Tibial artery (tissue), 4 donors: Measurements from ENCODE around the gene C1orf35.

ENCODE experiments used
- DNase-seq, 2 donors: peaks; one replicate each; pipeline ENCODE4 v3.0.0-alpha.2; 2019
- H3K27ac ChIP-seq, 2 donors: fragments of 200-600 bp; sonication (generic) in 1 of 2; 1 replicate in 1 of 2; 2 replicates in 1 of 2; pipeline ENCODE4 v1.5.1; 2018 to 2019; ENCODE audit warnings: mild to moderate bottlenecking in 1 of 2
- H3K27me3 ChIP-seq, 2 donors: fragments of 200-600 bp; sonication (generic) in 1 of 2; one replicate each; pipeline versions ENCODE4 v1.5.1 to v1.6.0; 2016 to 2019
- H3K36me3 ChIP-seq, 3 donors: fragments of 200-600 bp; sonication (generic) in 2 of 3; one replicate each; pipeline ENCODE4 v1.5.1; 2016 to 2019; ENCODE audit warnings: mild to moderate bottlenecking in 2 of 3
- H3K4me1 ChIP-seq, 4 donors: fragments of 200-600 bp; sonication (generic) in 2 of 4; 1 replicate in 3 of 4; 2 replicates in 1 of 4; pipeline ENCODE4 v1.5.1; 2016 to 2019
- H3K4me3 ChIP-seq, 2 donors: fragments of 200-600 bp; sonication (generic) in 1 of 2; 1 replicate in 1 of 2; 2 replicates in 1 of 2; pipeline ENCODE4 v1.5.1; 2018 to 2019; ENCODE audit warnings: mild to moderate bottlenecking in 2 of 2
- H3K9me3 ChIP-seq, 3 donors: fragments of 200-600 bp; sonication (generic) in 1 of 3; one replicate each; pipeline ENCODE4 v1.5.1; 2016 to 2019
- intact Hi-C: fragments of 100-400 bp; cut with DNase I; formaldehyde crosslinking; loops from one replicate; pipeline ENCODE4 v1.15.0; 2023; ENCODE audit warnings: low total_unique reads
- TF ChIP-seq, protein P1 (sequence below), 2 experiments: fragments of 200-600 bp in 1 of 2; fragments of 450-650 bp in 1 of 2; IDR thresholded peaks; one replicate each; pipeline ENCODE4 v1.5.1; 2017 to 2019; ENCODE audit warnings: antibody characterized with exemption in 2 of 2, mild to moderate bottlenecking in 1 of 2, moderate library complexity in 1 of 2

Gene C1orf35

DNA sequence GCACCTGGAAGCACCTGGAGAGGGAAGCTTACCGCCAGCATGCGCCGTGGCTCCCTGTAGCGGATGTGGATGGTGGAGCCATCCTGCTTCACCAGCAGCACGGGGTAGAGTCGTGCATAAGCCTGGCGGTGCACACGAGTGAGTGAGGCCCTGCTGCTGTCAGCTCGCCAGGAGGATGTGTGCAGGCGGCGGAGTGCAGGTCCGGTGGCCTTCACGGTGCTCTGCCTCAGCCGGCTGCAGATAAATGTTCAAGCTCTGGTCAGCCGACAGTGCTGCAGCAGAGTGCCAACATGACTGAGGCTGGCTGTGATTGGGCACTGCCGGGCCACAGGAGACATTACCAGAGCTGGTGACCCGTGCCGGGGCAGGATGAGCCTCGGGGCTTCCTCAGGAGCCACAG lies 4.5 kb upstream of the C1orf35 start:
- H3K27ac ChIP-seq = no peak overlapping the region
- no peak for DNase-seq
- TF ChIP-seq, protein P1, sequence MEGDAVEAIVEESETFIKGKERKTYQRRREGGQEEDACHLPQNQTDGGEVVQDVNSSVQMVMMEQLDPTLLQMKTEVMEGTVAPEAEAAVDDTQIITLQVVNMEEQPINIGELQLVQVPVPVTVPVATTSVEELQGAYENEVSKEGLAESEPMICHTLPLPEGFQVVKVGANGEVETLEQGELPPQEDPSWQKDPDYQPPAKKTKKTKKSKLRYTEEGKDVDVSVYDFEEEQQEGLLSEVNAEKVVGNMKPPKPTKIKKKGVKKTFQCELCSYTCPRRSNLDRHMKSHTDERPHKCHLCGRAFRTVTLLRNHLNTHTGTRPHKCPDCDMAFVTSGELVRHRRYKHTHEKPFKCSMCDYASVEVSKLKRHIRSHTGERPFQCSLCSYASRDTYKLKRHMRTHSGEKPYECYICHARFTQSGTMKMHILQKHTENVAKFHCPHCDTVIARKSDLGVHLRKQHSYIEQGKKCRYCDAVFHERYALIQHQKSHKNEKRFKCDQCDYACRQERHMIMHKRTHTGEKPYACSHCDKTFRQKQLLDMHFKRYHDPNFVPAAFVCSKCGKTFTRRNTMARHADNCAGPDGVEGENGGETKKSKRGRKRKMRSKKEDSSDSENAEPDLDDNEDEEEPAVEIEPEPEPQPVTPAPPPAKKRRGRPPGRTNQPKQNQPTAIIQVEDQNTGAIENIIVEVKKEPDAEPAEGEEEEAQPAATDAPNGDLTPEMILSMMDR (IDR thresholded peaks at IDR 0.05) = no peak
- peaks cover 0 to 27% (median 21%) of the 10 kb centered on the region in 3 donors for H3K36me3 ChIP-seq
- H3K4me1 ChIP-seq = peaks cover 0 to 32% (median 27%) of the 10 kb centered on the region in 4 donors
- no peaks in the 10 kb centered on the region for H3K27me3 ChIP-seq
- intact Hi-C loops = loop anchor here (10.0 kb wide), 1 partner anchor 57 kb away; the partner anchor contains the start of gene IBA57
- H3K9me3 ChIP-seq = no peaks in the 10 kb centered on the region
- no peak overlapping the region for H3K4me3 ChIP-seq

DNA sequence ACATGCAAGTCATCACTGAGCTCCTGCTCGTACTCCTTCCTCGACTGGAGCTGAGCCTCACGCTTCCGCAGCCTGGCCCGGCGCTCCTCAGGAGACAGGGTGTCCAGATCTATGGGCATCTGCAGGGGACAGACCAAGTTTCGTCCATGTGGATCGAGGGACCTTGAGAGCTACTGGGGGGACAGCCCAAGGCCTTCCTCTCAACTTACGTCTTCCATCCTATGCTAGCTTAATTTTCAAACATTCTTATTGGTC lies 3.6 kb upstream of the C1orf35 start:
- TF ChIP-seq, protein P1 (IDR thresholded peaks at IDR 0.05) = no peak
- Histone ChIP-seq H3K36me3 (peaks cover 0 to 27% (median 21%) of the 10 kb centered on the region in 3 donors), H3K4me3 (no peak overlapping the region), H3K27me3 (no peaks in the 10 kb centered on the region), H3K9me3 (no peaks in the 10 kb centered on the region), H3K4me1 (peaks cover 0 to 40% (median 35%) of the 10 kb centered on the region in 4 donors), H3K27ac (no peak overlapping the region)
- intact Hi-C loops = loop anchor here (10.0 kb wide), 1 partner anchor 58 kb away; the partner anchor contains the start of gene IBA57
- no peak for DNase-seq

DNA sequence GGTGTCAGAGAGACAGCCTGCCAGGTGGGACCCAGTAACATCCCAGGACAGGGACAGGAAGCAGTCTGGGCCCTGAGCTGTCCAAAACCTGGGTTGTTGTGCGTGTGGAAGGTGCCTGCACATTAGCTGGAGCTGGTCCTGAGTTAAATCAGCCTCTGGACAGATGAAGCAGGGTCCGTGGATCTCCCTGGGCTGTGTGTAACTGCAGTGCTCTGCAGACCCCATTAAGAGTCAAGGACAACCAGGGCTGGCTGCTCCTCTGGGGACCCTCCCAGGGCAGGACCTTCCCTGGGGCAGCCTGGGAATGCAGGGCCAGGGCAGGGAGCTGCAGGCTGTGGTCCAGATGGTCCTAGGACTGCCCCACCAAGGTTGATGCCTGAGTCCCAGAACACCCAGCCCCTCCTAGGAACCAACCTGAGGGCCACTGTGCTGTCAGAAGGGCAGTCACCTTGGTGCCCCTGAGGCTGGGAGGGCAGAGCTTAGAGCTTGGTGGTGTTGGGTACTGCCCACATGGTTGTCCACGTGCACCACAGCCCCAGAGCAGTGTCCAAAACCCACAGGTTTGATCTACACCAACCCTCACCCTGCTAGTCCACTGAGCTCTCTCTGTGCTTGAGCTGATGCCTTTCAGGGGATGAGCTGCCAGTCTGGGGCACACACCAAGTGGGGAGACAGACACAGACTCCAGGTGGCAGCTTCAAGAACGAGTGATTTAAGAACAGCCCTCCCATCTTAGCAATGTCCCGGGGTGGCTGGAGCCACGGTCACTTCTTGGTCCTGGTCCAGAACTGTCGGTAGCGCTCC lies 3.1 kb upstream of the C1orf35 start:
- Histone ChIP-seq H3K36me3 (peaks cover 0 to 27% (median 21%) of the 10 kb centered on the region in 3 donors), H3K4me3 (no peak overlapping the region), H3K27ac (no peak overlapping the region), H3K4me1 (peaks cover 0 to 45% (median 40%) of the 10 kb centered on the region in 4 donors), H3K27me3 (no peaks in the 10 kb centered on the region), H3K9me3 (no peaks in the 10 kb centered on the region)
- DNase-seq = no peak
- TF ChIP-seq, protein P1 (IDR thresholded peaks at IDR 0.05) = no peak
- intact Hi-C loops = loop anchor here (10.0 kb wide), 1 partner anchor 59 kb away; the partner anchor contains the start of gene IBA57

DNA sequence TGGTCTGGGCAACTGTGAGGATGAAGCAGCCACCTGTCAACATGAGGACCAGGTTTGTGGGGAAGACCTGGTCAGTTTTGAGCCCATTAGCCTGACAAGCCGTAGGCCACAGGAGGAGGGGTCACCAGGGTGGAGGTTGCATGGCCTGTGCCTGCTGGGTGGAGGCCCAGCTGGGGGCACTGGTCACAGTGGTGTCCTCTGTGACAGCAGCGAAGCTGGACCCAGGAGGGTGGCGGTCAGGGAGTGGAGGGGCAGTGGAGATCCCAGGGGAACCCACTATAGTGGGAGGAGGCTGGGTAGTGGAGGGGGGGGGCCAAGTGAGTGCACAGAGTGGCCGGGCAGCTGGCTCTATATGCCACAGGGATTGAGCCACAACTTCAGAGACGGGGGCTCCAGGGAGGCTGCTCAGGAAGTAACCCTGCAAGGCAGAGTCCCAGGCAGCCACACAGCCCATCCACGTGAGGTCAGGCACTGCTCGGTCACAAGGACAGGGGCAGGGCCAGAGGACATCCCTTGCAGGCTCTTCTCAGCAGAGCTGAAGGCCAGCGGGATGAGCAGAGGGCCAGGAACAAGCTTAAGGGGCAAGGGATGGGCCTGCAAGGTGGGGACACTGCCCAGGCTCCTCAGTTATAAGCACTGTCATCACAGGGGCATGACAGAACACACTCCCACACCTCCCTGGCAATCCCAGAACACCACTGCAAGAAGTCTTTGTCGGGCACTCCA lies 2.3 kb upstream of the C1orf35 start:
- TF ChIP-seq, protein P1 (IDR thresholded peaks at IDR 0.05) = no peak
- H3K27me3 ChIP-seq = no peaks in the 10 kb centered on the region
- peaks cover 0 to 46% (median 38%) of the 10 kb centered on the region in 4 donors for H3K4me1 ChIP-seq
- no peak for DNase-seq
- no peak overlapping the region for H3K4me3 ChIP-seq
- intact Hi-C loops = loop anchor here (10.0 kb wide), 1 partner anchor 59 kb away; the partner anchor contains the start of gene IBA57
- peaks cover 0 to 35% (median 21%) of the 10 kb centered on the region in 3 donors for H3K36me3 ChIP-seq
- H3K27ac ChIP-seq = no peak overlapping the region
- no peaks in the 10 kb centered on the region for H3K9me3 ChIP-seq

DNA sequence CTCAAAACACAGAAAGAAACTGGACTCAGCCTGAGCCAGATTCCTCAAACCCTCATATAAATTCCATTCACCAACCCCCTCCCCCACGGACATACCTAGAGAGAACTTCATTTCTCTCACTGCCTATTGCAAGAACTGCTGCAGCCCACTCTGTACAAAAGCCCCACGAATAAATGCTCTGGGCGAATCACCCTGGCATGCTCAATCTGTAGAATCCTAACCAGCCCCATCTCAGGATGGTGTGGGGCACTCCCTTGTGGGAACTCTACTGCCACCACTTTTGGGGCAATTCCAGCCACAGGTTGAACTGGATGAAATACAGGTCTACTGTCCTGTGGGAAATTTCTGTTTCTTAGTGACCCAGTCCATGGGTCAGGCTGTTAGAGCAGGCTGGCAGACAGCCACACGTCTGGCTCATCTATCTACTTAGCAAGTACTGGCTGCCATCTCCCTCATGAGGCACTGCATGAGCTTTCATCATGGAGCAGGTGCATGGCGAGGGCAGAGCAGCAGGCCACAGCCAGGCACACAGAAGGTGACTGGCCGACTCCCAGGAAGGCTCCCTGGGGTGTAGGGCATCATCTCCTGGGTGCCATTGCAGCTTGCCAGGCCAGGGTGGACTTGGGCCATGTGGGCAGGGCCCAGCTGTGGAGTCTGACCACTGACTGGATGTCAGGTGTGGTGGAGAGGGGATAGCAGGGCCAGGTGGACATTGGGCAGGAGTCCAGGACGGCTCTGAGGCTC lies 1.6 kb upstream of the C1orf35 start:
- no peak overlapping the region for H3K4me3 ChIP-seq
- intact Hi-C loops = loop anchor here (10.0 kb wide), 1 partner anchor 60 kb away; the partner anchor contains the start of gene IBA57
- peaks cover 0 to 42% (median 28%) of the 10 kb centered on the region in 3 donors for H3K36me3 ChIP-seq
- H3K27me3 ChIP-seq = no peaks in the 10 kb centered on the region
- TF ChIP-seq, protein P1 (IDR thresholded peaks at IDR 0.05) = no peak
- no peak for DNase-seq
- no peaks in the 10 kb centered on the region for H3K9me3 ChIP-seq
- H3K27ac ChIP-seq = no peak overlapping the region
- H3K4me1 ChIP-seq = peaks cover 0 to 40% (median 32%) of the 10 kb centered on the region in 4 donors
